ENCODE data around the gene PKP2. TPM values are rescaled to one million over a fixed set of nuclear protein-coding genes. Genes with fewer than 3 reads are reported as not detected.

Gene PKP2
- total and polyA plus RNA-seq, 2 of the 4 experiments (the other 2 are of a cell fraction): 0.10 to 0.18 TPM

DNA sequence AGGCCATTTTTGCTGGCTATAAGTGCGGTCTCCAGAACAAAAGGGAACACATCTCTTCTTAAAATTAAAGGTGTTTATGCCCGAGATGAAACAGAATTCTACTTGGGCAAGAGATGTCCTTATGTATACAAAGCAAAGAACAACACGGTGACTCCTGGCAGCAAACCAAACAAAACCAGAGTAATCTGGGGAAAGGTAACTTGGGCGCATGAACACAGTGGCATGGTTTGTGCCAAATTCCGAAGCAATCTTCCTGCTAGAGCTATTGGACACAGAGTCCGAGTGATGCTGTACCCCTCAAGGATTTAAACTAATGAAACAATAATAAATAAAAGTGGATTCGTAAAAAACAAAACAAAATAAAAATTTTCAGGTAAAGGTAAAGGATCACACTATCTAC is 33.4 kb downstream of the PKP2 start:
- H3K9ac ChIP-seq (ENCODE audit: low read depth, low read length): no peak overlapping the region
- no peak overlapping the region for H3K23ac ChIP-seq (ENCODE audit: low read depth, low read length)
- no peak overlapping the region for H3K18ac ChIP-seq (ENCODE audit: low read depth, low read length)
- H3K9me3 ChIP-seq (ENCODE audit: control insufficient read depth, insufficient read depth, low read length): no peaks in the 10 kb centered on the region
- H3K27ac ChIP-seq (ENCODE audit: insufficient read depth, low read length): no peak overlapping the region
- H2BK5ac ChIP-seq (ENCODE audit: low read depth, low read length, poor library complexity, severe bottlenecking): no peak overlapping the region
- dilution Hi-C loops (cut with HindIII; ENCODE audit: low sequenced_read_pairs, unreplicated experiment) (no loop called here), intact Hi-C loops (cut with micrococcal nuclease) (no loop called here), in situ Hi-C loops (cut with MboI; ENCODE audit: low sequenced_read_pairs) (no loop called here)
- no peak overlapping the region for H4K91ac ChIP-seq (ENCODE audit: insufficient read depth, low read depth, low read length)
- H3K4me3 ChIP-seq (ENCODE audit: insufficient read depth, low read depth, low read length): no peak overlapping the region
- H3K9me1 ChIP-seq (ENCODE audit: insufficient read depth, low read length): no peaks in the 10 kb centered on the region
- no peaks in the 10 kb centered on the region for H3K27me3 ChIP-seq (ENCODE audit: control insufficient read depth, insufficient read depth, low read length)
- no peak overlapping the region for H2BK15ac ChIP-seq (ENCODE audit: low read depth, low read length)
- H4K20me1 ChIP-seq (ENCODE audit: insufficient read depth, low read length): no peaks in the 10 kb centered on the region
- no peak overlapping the region for H2AFZ ChIP-seq (replicated peaks; ENCODE audit: low read length, poor library complexity)
- WGBS, 2 experiments (ENCODE audit: extremely low coverage in 2 of 2, insufficient read length in 1 of 2): no CpG with 5 or more reads among the region's 7 CpGs
- ATAC-seq (ENCODE audit: low read depth) (no peak), DNase-seq (no peak)
- H2AK9ac ChIP-seq (replicated peaks; ENCODE audit: low read depth, low read length, poor library complexity): no peak overlapping the region
- TF ChIP-seq MAZ (IDR thresholded peaks at IDR 0.05; ENCODE audit: borderline replicate concordance, low read depth, low read length) (no peak), RAD21 (IDR thresholded peaks at IDR 0.05; ENCODE audit: low read length) (no peak), SMC3 (IDR thresholded peaks at IDR 0.05; ENCODE audit: low read depth, low read length) (no peak), BHLHE40 (IDR thresholded peaks at IDR 0.05; ENCODE audit: low read depth, low read length) (no peak), RCOR1 (IDR thresholded peaks at IDR 0.05; ENCODE audit: insufficient replicate concordance, low read length) (no peak), MAFK (IDR thresholded peaks at IDR 0.05; ENCODE audit: low read depth, low read length) (no peak), NFE2L2 (IDR thresholded peaks at IDR 0.05; ENCODE audit: low read depth, low read length) (no peak), RFX5 (IDR thresholded peaks at IDR 0.05; ENCODE audit: low read depth, low read length) (no peak), MXI1 (IDR thresholded peaks at IDR 0.05; ENCODE audit: borderline replicate concordance, low read depth, low read length) (no peak), POLR2A (IDR thresholded peaks at IDR 0.05; ENCODE audit: low read depth, low read length) (no peak), CEBPB (IDR thresholded peaks at IDR 0.05; ENCODE audit: low read depth, low read length) (no peak), CHD1 (IDR thresholded peaks at IDR 0.05; ENCODE audit: low read depth, low read length) (no peak), FOS (IDR thresholded peaks at IDR 0.05; ENCODE audit: low read depth, low read length) (no peak)
- TF ChIP-seq, protein P1, sequence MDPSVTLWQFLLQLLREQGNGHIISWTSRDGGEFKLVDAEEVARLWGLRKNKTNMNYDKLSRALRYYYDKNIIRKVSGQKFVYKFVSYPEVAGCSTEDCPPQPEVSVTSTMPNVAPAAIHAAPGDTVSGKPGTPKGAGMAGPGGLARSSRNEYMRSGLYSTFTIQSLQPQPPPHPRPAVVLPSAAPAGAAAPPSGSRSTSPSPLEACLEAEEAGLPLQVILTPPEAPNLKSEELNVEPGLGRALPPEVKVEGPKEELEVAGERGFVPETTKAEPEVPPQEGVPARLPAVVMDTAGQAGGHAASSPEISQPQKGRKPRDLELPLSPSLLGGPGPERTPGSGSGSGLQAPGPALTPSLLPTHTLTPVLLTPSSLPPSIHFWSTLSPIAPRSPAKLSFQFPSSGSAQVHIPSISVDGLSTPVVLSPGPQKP (IDR thresholded peaks at IDR 0.05; ENCODE audit: borderline replicate concordance, low read depth, low read length): no peak
- TF ChIP-seq, protein P2, sequence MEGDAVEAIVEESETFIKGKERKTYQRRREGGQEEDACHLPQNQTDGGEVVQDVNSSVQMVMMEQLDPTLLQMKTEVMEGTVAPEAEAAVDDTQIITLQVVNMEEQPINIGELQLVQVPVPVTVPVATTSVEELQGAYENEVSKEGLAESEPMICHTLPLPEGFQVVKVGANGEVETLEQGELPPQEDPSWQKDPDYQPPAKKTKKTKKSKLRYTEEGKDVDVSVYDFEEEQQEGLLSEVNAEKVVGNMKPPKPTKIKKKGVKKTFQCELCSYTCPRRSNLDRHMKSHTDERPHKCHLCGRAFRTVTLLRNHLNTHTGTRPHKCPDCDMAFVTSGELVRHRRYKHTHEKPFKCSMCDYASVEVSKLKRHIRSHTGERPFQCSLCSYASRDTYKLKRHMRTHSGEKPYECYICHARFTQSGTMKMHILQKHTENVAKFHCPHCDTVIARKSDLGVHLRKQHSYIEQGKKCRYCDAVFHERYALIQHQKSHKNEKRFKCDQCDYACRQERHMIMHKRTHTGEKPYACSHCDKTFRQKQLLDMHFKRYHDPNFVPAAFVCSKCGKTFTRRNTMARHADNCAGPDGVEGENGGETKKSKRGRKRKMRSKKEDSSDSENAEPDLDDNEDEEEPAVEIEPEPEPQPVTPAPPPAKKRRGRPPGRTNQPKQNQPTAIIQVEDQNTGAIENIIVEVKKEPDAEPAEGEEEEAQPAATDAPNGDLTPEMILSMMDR (conservative IDR thresholded peaks at IDR 0.05; ENCODE audit: low read depth, low read length): no peak
- TF ChIP-seq, protein P3, sequence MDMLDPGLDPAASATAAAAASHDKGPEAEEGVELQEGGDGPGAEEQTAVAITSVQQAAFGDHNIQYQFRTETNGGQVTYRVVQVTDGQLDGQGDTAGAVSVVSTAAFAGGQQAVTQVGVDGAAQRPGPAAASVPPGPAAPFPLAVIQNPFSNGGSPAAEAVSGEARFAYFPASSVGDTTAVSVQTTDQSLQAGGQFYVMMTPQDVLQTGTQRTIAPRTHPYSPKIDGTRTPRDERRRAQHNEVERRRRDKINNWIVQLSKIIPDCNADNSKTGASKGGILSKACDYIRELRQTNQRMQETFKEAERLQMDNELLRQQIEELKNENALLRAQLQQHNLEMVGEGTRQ (IDR thresholded peaks at IDR 0.05; ENCODE audit: low read depth, low read length): no peak
- H3K4me1 ChIP-seq (ENCODE audit: control insufficient read depth, insufficient read depth, low read length): no peaks in the 10 kb centered on the region
- no peaks in the 10 kb centered on the region for H3K79me1 ChIP-seq (ENCODE audit: low read depth in 1 of 2, low read length in 2 of 2)
- H3K36me3 ChIP-seq (ENCODE audit: control insufficient read depth, insufficient read depth, low read length): no peaks in the 10 kb centered on the region
- H4K5ac ChIP-seq (ENCODE audit: low read depth, low read length): no peak overlapping the region
- no peak overlapping the region for H3K14ac ChIP-seq (replicated peaks; ENCODE audit: low read depth, low read length)
- H4K8ac ChIP-seq (ENCODE audit: low read depth in 2 of 2, low read length in 2 of 2): no peak overlapping the region
- POLR2A ChIA-PET (ENCODE audit: unreplicated experiment): no interaction called here
- H3K4me2 ChIP-seq (ENCODE audit: low read depth, low read length): no peak overlapping the region
- H2BK120ac ChIP-seq (ENCODE audit: low read depth, low read length): no peak overlapping the region
- H3K4ac ChIP-seq (ENCODE audit: low read depth, low read length): no peak overlapping the region
- H2BK20ac ChIP-seq (ENCODE audit: low read depth, low read length): no peak overlapping the region
- CTCF ChIA-PET: no interaction called here
- BruUV-seq (replicated peaks): no TSS peak
- no peak overlapping the region for H2AK5ac ChIP-seq (ENCODE audit: low read depth, low read length)
- H3K56ac ChIP-seq (ENCODE audit: extremely low read depth, insufficient read depth, low read length): no peak overlapping the region
